Transverse colon (tissue), 4 donors: ENCODE results near the gene C16orf96. TPM values are rescaled to one million over a fixed set of nuclear protein-coding genes. Genes with fewer than 3 reads are reported as not detected.
"Not testable (repeated sequence)": the region's sequence is repeated elsewhere in the genome, so short reads cannot be mapped to it uniquely, and the experiment has no call there.

Experiments used
- DNase-seq: peaks from one replicate; pipeline ENCODE4 v3.0.0-alpha.2; 2019
- H3K27ac ChIP-seq, 4 donors: fragments of 200-600 bp; sonication (generic); 2 replicates each; pipeline ENCODE4 v1.5.1; 2016 to 2018; ENCODE audit warnings: inconsistent platforms in 4 of 4
- H3K27me3 ChIP-seq: fragments of 200-600 bp; sonication (generic); 2 replicates; pipeline ENCODE4 v1.5.1; 2017; ENCODE audit warnings: inconsistent platforms
- H3K36me3 ChIP-seq, 4 donors: fragments of 200-600 bp; sonication (generic); 2 replicates each; pipeline ENCODE4 v1.5.1; 2017 to 2019; ENCODE audit warnings: inconsistent platforms in 4 of 4
- H3K4me1 ChIP-seq, 4 donors: fragments of 200-600 bp; sonication (generic); 2 replicates each; pipeline ENCODE4 v1.5.1; 2017 to 2020; ENCODE audit warnings: inconsistent platforms in 4 of 4
- H3K4me3 ChIP-seq, 4 donors: fragments of 200-600 bp; sonication (generic); 1 replicate in 1 of 4; 2 replicates in 3 of 4; pipeline versions ENCODE4 v1.5.1 to v1.6.1; 2017 to 2019; ENCODE audit warnings: inconsistent platforms in 4 of 4
- H3K9me3 ChIP-seq, 2 donors: fragments of 200-600 bp; sonication (generic); 2 replicates each; pipeline ENCODE4 v1.5.1; 2017 to 2019; ENCODE audit warnings: inconsistent platforms in 2 of 2
- EP300 ChIP-seq: sonication (generic); formaldehyde crosslinking; IDR thresholded peaks from one replicate; pipeline ENCODE4 v1.6.1; 2017; ENCODE audit warnings: antibody characterized with exemption, low read depth
- POLR2A ChIP-seq: fragments of 450-650 bp; IDR thresholded peaks from one replicate; pipeline ENCODE4 v1.6.1; 2016; ENCODE audit warnings: antibody characterized with exemption, mild to moderate bottlenecking, moderate library complexity
- POLR2AphosphoS5 ChIP-seq, 3 donors: sonication (generic); formaldehyde crosslinking; IDR thresholded peaks; one replicate each; pipeline ENCODE4 v1.6.1; 2016; ENCODE audit warnings: antibody characterized with exemption in 3 of 3
- WGBS, 2 donors: methylation state at CpG; one replicate each; pipeline ENCODE4 v1.1.5; 2018; ENCODE audit warnings: low coverage in 1 of 2; 5-methylcytosine and 5-hydroxymethylcytosine counted together
- in situ Hi-C, 4 donors: fragments of 200-750 bp; cut with MboI; loops; one replicate each; pipeline versions ENCODE4 v1.15.0 to v1.15.1; 2017; ENCODE audit warnings: low sequenced_read_pairs in 3 of 4, low pct_ligation_motif_present in 1 of 4, low pct_unique_long_range_greater_than_20kb in 1 of 4
- intact Hi-C: fragments of 100-400 bp; cut with DNase I; formaldehyde crosslinking; loops from one replicate; pipeline ENCODE4 v1.15.1; 2023; ENCODE audit warnings: low total_unique reads
- total RNA-seq, 4 donors: library from RNA; depleted of rRNA; stranded (reverse); fragments of >200 nt; gene quantifications; one replicate each; pipeline ENCODE4 v1.1.0, GENCODE V29; 2016
- TF ChIP-seq, protein P1 (sequence below), 5 experiments: fragments of 200-600 bp in 3 of 5; fragments of 450-650 bp in 2 of 5; sonication (generic) in 3 of 5; IDR thresholded peaks; 1 replicate in 2 of 5; 2 replicates in 3 of 5; pipeline ENCODE4 v1.5.1; 2016 to 2017; ENCODE audit warnings: antibody characterized with exemption in 5 of 5, inconsistent platforms in 3 of 5, mild to moderate bottlenecking in 2 of 5, moderate library complexity in 1 of 5

C16orf96 gene
- total RNA-seq, 4 donors from 2014 or later: not detected

DNA sequence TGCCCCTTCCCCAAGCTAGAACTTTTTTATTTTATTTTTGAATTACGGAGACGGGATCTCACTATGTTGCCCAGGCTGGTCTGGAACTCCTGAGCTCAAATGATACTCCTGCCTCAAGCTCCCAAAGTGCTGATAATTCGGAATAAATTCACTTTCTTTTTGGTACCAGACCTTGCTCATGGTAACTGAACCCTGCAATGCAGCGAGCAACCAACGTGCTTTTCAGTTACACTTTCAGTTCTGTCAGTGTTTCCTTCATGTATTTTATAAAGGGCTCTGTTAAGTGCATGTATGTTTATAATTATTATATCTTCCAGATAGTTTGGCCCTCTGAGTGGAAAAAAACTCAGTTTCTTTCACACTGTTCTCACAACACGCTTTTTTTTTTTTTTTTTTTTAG lies 13.9 kb downstream of the C16orf96 start:
- TF ChIP-seq POLR2A (no peak), POLR2AphosphoS5 (IDR thresholded peaks at IDR 0.05) (no peak), EP300 (no peak)
- TF ChIP-seq, protein P1, sequence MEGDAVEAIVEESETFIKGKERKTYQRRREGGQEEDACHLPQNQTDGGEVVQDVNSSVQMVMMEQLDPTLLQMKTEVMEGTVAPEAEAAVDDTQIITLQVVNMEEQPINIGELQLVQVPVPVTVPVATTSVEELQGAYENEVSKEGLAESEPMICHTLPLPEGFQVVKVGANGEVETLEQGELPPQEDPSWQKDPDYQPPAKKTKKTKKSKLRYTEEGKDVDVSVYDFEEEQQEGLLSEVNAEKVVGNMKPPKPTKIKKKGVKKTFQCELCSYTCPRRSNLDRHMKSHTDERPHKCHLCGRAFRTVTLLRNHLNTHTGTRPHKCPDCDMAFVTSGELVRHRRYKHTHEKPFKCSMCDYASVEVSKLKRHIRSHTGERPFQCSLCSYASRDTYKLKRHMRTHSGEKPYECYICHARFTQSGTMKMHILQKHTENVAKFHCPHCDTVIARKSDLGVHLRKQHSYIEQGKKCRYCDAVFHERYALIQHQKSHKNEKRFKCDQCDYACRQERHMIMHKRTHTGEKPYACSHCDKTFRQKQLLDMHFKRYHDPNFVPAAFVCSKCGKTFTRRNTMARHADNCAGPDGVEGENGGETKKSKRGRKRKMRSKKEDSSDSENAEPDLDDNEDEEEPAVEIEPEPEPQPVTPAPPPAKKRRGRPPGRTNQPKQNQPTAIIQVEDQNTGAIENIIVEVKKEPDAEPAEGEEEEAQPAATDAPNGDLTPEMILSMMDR (IDR thresholded peaks at IDR 0.05): no peak
- no peaks in the 10 kb centered on the region for H3K4me1 ChIP-seq
- 73 to 80% methylated on average over 3 to 6 of the region's 6 CpGs for WGBS, 2 donors
- no peak for DNase-seq
- in situ Hi-C loops (no loop called here), intact Hi-C loops (no loop called here)
- no peaks in the 10 kb centered on the region for H3K9me3 ChIP-seq
- H3K27me3 ChIP-seq: no peaks in the 10 kb centered on the region
- no peak overlapping the region for H3K27ac ChIP-seq
- H3K4me3 ChIP-seq: no peak overlapping the region
- H3K36me3 ChIP-seq: no peaks in the 10 kb centered on the region

GRCh38 chr16:4570688-4571321 lies 14.7 kb downstream of the C16orf96 start:
- H3K9me3 ChIP-seq: no peaks in the 10 kb centered on the region
- intact Hi-C loops: no loop called here
- no peak overlapping the region for H3K4me3 ChIP-seq
- 83 to 84% methylated on average over 12 to 15 of the region's 15 CpGs for WGBS, 2 donors
- TF ChIP-seq EP300: no peak
- no peak for TF ChIP-seq POLR2A
- H3K27me3 ChIP-seq: no peaks in the 10 kb centered on the region
- no peaks in the 10 kb centered on the region for H3K4me1 ChIP-seq
- no peak for DNase-seq
- H3K27ac ChIP-seq: no peak overlapping the region
- in situ Hi-C loops: no loop called here
- H3K36me3 ChIP-seq: no peaks in the 10 kb centered on the region

- H3K4me1 ChIP-seq: no peaks in the 10 kb centered on the region
- intact Hi-C loops (no loop called here), in situ Hi-C loops (no loop called here)
- WGBS, 2 donors: 60 to 73% methylated on average over 2 to 4 of the region's 4 CpGs
- H3K27me3 ChIP-seq: no peaks in the 10 kb centered on the region
- no peaks in the 10 kb centered on the region for H3K36me3 ChIP-seq
- TF ChIP-seq, protein P1 (IDR thresholded peaks at IDR 0.05): no peak
- TF ChIP-seq EP300: no peak
- peak; percentile 28 to 76 (median 42) for TF ChIP-seq POLR2AphosphoS5 (IDR thresholded peaks at IDR 0.05)
- no peak for TF ChIP-seq POLR2A
- no peak overlapping the region for H3K27ac ChIP-seq
- H3K4me3 ChIP-seq: no peak overlapping the region
- DNase-seq: no peak
- no peaks in the 10 kb centered on the region for H3K9me3 ChIP-seq
Measured at GRCh38 chr16:4572715-4573114, 16.6 kb downstream of the C16orf96 start.

GRCh38 chr16:4573926-4574325 lies 17.8 kb downstream of the C16orf96 start:
- DNase-seq, in situ Hi-C loops, H3K4me1 ChIP-seq, H3K4me3 ChIP-seq, H3K9me3 ChIP-seq, H3K27me3 ChIP-seq, intact Hi-C loops, H3K27ac ChIP-seq, H3K36me3 ChIP-seq: not testable (repeated sequence)
- 79 to 80% methylated on average over 6 to 7 of the region's 7 CpGs for WGBS, 2 donors

- WGBS, 2 donors: 61% methylated on average over 5 of the region's 11 CpGs; no CpG with 5 or more reads in 1 of the 2 donors
- in situ Hi-C loops: no loop called here
Measured at GRCh38 chr16:4574919-4575705, 19.0 kb downstream of the C16orf96 start.

More at GRCh38 chr16:4574919-4575705, 19.0 kb downstream of the C16orf96 start:
- Histone ChIP-seq H3K4me1 (no peaks in the 10 kb centered on the region), H3K9me3 (no peaks in the 10 kb centered on the region), H3K27me3 (no peaks in the 10 kb centered on the region), H3K27ac (no peak overlapping the region), H3K4me3 (no peak overlapping the region), H3K36me3 (no peaks in the 10 kb centered on the region)
- no peak for DNase-seq
- intact Hi-C loops: no loop called here
- TF ChIP-seq EP300 (no peak), POLR2A (no peak), POLR2AphosphoS5 (IDR thresholded peaks at IDR 0.05) (no peak)
- TF ChIP-seq, protein P1 (IDR thresholded peaks at IDR 0.05): no peak
